WI38 (cell line): ENCODE data around the gene TRH.
"Not testable (repeated sequence)": the region's sequence is repeated elsewhere in the genome, so short reads cannot be mapped to it uniquely, and the experiment has no call there.

Experiments used
- H3K4me3 ChIP-seq: 2 replicates; pipeline ENCODE4 v1.5.1; 2011; ENCODE audit warnings: low read depth, mild to moderate bottlenecking, control low read depth, low read length
- TF ChIP-seq, protein P1 (sequence below): IDR thresholded peaks from 2 replicates; pipeline ENCODE4 v1.5.1; 2012; ENCODE audit warnings: low read depth, mild to moderate bottlenecking, control low read depth, low read length

The TRH gene

DNA sequence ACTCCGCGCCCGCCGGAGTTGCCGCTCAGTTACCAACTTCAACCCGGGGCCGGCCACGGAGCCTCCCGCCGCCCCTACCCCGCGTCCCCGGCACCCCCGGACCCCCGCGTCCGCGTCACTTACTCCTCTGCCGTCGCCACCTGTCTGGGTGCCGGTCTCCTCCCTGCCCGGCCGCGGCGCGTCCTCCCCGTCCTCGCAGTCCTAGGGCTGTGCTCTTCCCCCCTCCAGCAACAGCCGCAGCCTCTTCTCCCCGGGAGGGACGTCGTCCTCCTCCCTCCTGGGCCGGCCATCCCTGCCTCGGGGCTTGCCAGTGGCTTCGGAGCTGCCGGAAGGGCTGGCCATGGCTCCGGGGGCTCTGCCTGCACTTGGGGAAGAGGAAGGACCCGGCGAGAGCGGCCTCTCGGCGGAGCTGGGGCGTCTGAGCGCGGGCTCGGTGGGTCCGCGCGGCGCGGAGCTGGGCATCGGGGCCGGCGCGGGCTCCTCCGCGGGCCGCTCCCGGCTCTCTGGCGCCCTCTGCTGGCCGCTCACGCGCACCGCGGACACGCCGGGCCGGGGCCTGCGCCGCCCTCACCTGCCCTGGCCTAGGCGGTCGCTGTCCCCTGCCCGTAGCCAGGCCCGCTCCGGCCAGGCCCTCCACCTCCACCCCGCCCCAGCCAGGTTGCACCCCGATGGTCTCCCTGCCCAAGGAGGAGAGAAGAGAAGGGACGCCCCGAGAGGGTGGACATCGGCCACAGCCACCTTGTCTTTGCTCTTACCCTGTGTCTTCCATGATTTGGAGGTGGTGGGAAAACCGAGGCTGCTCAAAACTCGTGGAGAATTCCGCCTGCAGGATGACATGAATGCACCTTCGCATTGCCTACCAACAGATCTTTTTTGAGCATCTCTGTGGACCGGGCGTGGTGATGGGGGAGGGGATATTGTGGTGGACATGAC, 28.4 kb downstream of the TRH start:
- peak overlapping the region; percentile 45 for H3K4me3 ChIP-seq
- TF ChIP-seq, protein P1, sequence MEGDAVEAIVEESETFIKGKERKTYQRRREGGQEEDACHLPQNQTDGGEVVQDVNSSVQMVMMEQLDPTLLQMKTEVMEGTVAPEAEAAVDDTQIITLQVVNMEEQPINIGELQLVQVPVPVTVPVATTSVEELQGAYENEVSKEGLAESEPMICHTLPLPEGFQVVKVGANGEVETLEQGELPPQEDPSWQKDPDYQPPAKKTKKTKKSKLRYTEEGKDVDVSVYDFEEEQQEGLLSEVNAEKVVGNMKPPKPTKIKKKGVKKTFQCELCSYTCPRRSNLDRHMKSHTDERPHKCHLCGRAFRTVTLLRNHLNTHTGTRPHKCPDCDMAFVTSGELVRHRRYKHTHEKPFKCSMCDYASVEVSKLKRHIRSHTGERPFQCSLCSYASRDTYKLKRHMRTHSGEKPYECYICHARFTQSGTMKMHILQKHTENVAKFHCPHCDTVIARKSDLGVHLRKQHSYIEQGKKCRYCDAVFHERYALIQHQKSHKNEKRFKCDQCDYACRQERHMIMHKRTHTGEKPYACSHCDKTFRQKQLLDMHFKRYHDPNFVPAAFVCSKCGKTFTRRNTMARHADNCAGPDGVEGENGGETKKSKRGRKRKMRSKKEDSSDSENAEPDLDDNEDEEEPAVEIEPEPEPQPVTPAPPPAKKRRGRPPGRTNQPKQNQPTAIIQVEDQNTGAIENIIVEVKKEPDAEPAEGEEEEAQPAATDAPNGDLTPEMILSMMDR, result 0 out of 2 replicates have a peak, but pooled peaks have one; percentile 16

- TF ChIP-seq, protein P1, result no peak
- H3K4me3 ChIP-seq, result no peak overlapping the region
These were observed 36.0 kb downstream of the TRH start for GRCh38 chr3:130010556-130010955.

GRCh38 chr3:130012108-130012507, 37.6 kb downstream of the TRH start:
- H3K4me3 ChIP-seq, result not testable (repeated sequence)

DNA sequence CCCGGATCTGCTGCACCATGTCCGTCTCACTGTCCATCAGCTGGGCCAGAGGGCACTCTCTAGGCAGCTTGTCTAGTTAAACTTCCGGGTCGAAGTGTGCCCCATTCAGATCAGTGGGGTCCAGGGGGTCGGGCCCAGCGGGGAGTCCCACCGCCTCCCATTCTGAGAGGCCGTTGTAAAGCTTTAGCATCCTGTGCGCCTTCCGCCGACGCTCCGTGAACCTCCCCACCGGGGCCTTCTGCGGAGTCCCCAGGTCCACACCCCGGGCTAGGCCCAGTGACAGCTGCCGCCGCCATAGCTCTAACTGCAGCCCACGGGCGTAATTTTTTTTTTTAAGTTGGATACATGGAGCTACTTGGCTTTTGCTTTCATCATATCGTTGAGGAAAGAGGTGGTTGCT, 38.7 kb downstream of the TRH start:
- not testable (repeated sequence) for H3K4me3 ChIP-seq

- TF ChIP-seq, protein P1, result no peak
- H3K4me3 ChIP-seq, result no peak overlapping the region
These were observed 40.0 kb downstream of the TRH start for GRCh38 chr3:130014526-130014925.

DNA sequence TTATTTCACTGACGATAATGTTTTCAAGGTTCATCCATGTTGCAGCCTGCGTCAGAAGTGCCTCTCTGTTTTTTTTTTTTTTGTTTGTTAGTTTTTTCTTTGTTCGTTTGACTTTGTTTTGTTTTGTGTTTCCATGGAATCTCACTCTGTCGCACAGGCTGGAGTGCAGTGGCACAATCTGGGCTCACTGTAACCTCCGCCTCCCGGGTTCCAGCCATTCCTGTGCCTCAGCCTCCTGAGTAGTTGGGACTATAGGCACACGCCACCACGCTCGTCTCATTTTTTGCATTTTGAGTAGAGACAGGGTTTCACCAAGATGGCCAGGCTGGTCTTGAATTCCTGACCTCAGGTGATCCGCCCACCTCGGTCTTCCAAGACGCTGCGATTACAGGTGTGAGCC, 43.1 kb downstream of the TRH start:
- not testable (repeated sequence) for H3K4me3 ChIP-seq

GRCh38 chr3:130026146-130026829, 51.8 kb downstream of the TRH start:
- H3K4me3 ChIP-seq, result not testable (repeated sequence)

GRCh38 chr3:130027437-130027836, 52.9 kb downstream of the TRH start:
- H3K4me3 ChIP-seq, result not testable (repeated sequence)
